Astrocyte of the cerebellum (primary cell): Measurements from ENCODE around the gene DCAF17.
"Not testable (repeated sequence)": the region's sequence is repeated elsewhere in the genome, so short reads cannot be mapped to it uniquely, and the experiment has no call there.

Experiments
- DNase-seq: peaks from one replicate; pipeline ENCODE4 v3.0.0-alpha.2; 2011; ENCODE audit warnings: low read depth
- H3K4me3 ChIP-seq: 2 replicates; pipeline ENCODE4 v1.5.1; 2011; ENCODE audit warnings: mild to moderate bottlenecking, low read depth, low read length, moderate library complexity
- CTCF ChIP-seq: IDR thresholded peaks from 2 replicates; pipeline ENCODE4 v1.5.1; 2012; ENCODE audit warnings: low read length, low read depth, moderate library complexity, mild to moderate bottlenecking; ENCODE audit errors: missing control alignments
- in situ Hi-C: cut with HindIII; loops from 2 replicates; pipeline ENCODE4 v1.10.0; 2017; ENCODE audit warnings: low sequenced_read_pairs

DCAF17 gene

GRCh38 chr2:171483793-171484192, 49.8 kb downstream of the DCAF17 start:
- DNase-seq = no peak
- TF ChIP-seq CTCF = no peak
- in situ Hi-C loops = no loop called here

GRCh38 chr2:171485116-171485515, 51.1 kb downstream of the DCAF17 start:
- no peak overlapping the region for H3K4me3 ChIP-seq
- DNase-seq = no peak
- TF ChIP-seq CTCF = no peak
- in situ Hi-C loops = no loop called here

More at GRCh38 chr2:171483793-171484192, 49.8 kb downstream of the DCAF17 start:
- H3K4me3 ChIP-seq = no peak overlapping the region

- no peak for DNase-seq
- in situ Hi-C loops = no loop called here
- H3K4me3 ChIP-seq = no peak overlapping the region
- no peak for TF ChIP-seq CTCF
Observed at GRCh38 chr2:171487201-171487600, 53.2 kb downstream of the DCAF17 start.

GRCh38 chr2:171487803-171488259, 53.8 kb downstream of the DCAF17 start:
- TF ChIP-seq CTCF = no peak
- DNase-seq = no peak
- in situ Hi-C loops = no loop called here
- no peak overlapping the region for H3K4me3 ChIP-seq

- no peak overlapping the region for H3K4me3 ChIP-seq
- in situ Hi-C loops = no loop called here
- DNase-seq = no peak
- TF ChIP-seq CTCF = no peak
Observed at GRCh38 chr2:171490577-171490976, 56.6 kb downstream of the DCAF17 start.

GRCh38 chr2:171491292-171491691, 57.3 kb downstream of the DCAF17 start:
- in situ Hi-C loops = no loop called here
- TF ChIP-seq CTCF = no peak
- H3K4me3 ChIP-seq = no peak overlapping the region
- DNase-seq = no peak

- DNase-seq = no peak
- no peak overlapping the region for H3K4me3 ChIP-seq
- no peak for TF ChIP-seq CTCF
- in situ Hi-C loops = no loop called here
Observed at GRCh38 chr2:171492664-171493063, 58.6 kb downstream of the DCAF17 start.

GRCh38 chr2:171497664-171498063, 63.6 kb downstream of the DCAF17 start:
- in situ Hi-C loops, H3K4me3 ChIP-seq, DNase-seq: not testable (repeated sequence)
